ENCODE results near the gene SPATA19. TPM values are rescaled to one million over a fixed set of nuclear protein-coding genes. Genes with fewer than 3 reads are reported as not detected.

Gene SPATA19
- total RNA-seq, 1 experiment from 2014 or later: not detected

- no peak for DNase-seq
- peaks cover 5% of the 10 kb centered on the region; the same call in 1 of the 2 replicates for H3K27me3 ChIP-seq
- no peaks in the 10 kb centered on the region for H3K36me3 ChIP-seq
- H3K9me3 ChIP-seq: no peaks in the 10 kb centered on the region; the same call in 1 of the 2 replicates
- H3K4me3 ChIP-seq: no peak overlapping the region
These were observed 1.8 kb downstream of the SPATA19 start for GRCh38 chr11:133843454-133843987.

DNA sequence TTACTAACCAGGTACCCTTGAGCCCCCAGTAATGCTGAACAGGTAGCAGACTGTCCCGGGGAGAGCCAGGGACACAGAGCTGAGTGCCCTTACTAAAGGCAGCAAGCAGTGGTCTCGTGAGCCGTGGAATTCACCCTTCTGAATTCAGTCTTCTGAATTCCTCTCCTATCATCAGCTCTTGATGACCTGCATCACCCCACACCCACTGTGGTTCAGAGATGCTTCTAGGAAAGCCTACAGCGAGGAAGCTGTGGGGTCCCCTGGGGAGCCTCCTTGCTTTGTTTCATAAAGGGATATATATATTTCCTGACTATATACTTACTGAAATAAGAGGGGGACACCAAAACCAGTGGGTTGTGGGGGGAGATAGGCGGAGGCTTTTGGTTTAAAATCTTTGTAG is 2.6 kb downstream of the SPATA19 start:
- DNase-seq: no peak
- H3K4me3 ChIP-seq: no peak overlapping the region
- no peaks in the 10 kb centered on the region for H3K36me3 ChIP-seq
- no peaks in the 10 kb centered on the region; the same call in 1 of the 2 replicates for H3K9me3 ChIP-seq
- peaks cover 5% of the 10 kb centered on the region; the same call in 1 of the 2 replicates for H3K27me3 ChIP-seq

DNA sequence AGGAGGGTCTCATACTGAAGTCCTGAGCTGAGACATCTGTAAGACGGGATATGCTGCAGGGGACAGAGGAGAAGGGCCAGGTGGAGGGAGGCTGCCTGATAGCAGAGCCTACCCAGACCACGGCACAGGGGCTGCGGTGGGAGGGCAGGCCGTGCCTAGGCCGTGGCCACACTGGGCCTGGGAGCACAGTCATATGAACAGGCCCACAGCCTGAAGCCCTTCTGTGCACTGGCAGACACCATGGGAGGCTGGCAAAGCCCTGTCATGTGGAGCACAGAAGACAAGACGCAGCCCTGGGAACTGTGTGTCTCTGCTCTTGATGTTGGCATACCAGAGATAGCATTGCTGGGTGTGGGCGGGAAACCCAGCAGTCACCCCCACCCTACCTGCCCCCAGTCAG is 3.3 kb downstream of the SPATA19 start:
- Histone ChIP-seq H3K36me3 (no peaks in the 10 kb centered on the region), H3K9me3 (no peaks in the 10 kb centered on the region), H3K4me3 (no peak overlapping the region), H3K27me3 (peaks cover 2% of the 10 kb centered on the region; the same call in 1 of the 2 replicates)
- no peak for DNase-seq

DNA sequence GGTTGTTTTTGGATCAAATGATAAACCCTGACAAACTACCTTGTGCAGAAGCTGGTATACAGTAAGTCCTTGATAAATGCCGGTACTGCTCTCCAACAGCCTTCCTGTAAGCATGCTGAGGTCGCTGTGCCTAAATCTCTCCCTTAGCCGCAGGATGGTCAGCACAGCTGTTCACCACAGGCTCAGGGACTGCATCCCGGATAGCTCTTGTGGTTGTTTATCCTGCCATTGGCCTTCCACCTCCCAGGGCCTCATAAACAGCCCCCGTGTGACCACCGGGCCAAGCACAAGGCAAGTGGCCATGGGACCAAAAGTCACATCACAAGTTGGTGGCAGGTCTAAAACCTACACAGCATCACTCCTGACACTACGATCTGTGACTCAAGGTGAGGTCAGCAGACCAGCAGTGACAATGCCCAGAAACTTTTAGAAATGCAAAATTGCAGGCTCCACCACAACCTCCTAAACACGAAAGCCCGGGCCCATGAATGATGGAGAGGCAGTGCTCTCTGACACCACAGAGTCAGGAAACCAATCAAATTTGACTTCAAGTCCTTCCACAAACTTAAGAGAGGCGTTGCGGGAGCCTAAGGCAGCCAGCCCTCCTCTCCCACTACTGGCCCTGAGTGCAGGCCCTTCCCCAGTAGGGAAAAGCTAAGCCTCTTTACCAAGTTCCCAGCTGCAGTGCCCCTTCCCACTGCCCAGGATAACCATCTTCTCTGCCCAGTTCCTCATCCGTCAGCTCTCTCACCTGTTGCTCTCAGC is 3.9 kb downstream of the SPATA19 start:
- no peak for DNase-seq
- Histone ChIP-seq H3K27me3 (peaks cover 2% of the 10 kb centered on the region; the same call in 1 of the 2 replicates), H3K36me3 (no peaks in the 10 kb centered on the region), H3K9me3 (no peaks in the 10 kb centered on the region), H3K4me3 (no peak overlapping the region)

DNA sequence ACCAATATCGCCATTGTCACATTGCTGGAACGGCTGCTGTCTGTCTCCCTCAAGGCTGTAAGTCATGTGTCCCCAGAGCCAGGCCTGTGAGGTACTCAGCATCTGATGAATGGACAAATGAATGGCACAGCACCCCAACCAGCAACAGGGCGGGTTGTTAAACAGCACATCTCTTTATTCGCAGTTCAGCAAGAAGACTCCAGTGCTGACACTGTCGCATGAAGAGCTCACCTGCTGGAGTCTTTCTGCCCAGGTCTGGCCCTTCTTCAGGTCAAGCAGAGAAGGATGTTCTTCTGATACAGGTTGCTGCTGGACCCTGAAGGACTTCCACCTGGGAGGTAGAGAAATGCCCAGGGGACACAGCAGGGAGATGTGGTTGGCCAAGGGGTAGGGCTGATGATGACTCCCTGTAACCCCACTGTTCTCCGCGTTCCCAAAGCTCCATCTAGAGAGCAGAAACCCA is 4.8 kb downstream of the SPATA19 start:
- no peak overlapping the region for H3K4me3 ChIP-seq
- no peaks in the 10 kb centered on the region for H3K36me3 ChIP-seq
- no peaks in the 10 kb centered on the region for H3K9me3 ChIP-seq
- peaks cover 2% of the 10 kb centered on the region; the same call in 1 of the 2 replicates for H3K27me3 ChIP-seq
- DNase-seq: no peak

DNA sequence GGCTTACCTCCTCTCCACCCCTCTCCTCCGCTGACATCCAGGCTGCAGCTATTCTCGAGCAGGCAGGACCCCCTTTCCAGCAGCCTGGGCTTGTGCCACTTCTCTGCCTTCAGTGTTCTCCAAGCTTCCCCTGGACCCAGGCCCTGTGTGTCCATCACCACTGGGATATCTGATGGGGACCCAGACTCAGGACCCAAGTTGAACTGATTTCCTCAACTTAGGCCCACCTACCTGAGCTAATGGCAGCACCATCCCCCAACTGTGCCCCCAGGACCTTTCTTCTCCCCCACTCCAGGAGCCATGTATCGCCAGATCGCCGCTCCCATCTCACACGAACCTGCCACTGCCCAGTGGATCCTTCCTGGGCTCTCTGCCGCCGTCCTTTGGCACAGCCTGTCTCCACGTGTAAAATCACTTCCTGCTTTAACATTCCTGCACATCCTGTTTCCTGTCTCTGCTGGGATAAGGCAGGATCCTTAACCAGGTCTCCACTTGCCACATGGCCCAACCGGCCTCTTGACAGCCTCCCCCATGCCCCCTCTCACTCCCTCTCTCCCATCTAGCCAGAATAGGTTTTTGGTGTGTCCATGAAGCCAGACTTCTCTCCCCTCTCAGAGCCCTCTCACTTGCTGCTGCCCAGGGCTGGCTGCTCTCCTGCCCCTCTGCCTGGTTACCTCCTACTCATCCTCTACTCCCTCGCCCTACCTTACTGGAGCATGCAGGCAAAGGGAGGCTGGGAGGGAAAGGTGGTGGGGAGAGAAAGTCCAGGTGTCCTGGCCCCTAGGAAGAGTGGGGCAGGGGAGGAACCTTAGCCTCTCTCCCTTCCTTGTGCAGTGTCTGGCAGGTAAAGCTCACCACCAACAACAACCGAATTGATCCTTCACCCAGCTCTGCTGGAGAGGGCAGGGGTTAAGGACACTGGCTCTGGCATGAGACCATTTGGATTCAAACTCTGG is 9.4 kb downstream of the SPATA19 start:
- H3K27me3 ChIP-seq: no peaks in the 10 kb centered on the region
- no peaks in the 10 kb centered on the region for H3K9me3 ChIP-seq
- H3K36me3 ChIP-seq: no peaks in the 10 kb centered on the region
- no peak overlapping the region for H3K4me3 ChIP-seq
- no peak for DNase-seq

DNA sequence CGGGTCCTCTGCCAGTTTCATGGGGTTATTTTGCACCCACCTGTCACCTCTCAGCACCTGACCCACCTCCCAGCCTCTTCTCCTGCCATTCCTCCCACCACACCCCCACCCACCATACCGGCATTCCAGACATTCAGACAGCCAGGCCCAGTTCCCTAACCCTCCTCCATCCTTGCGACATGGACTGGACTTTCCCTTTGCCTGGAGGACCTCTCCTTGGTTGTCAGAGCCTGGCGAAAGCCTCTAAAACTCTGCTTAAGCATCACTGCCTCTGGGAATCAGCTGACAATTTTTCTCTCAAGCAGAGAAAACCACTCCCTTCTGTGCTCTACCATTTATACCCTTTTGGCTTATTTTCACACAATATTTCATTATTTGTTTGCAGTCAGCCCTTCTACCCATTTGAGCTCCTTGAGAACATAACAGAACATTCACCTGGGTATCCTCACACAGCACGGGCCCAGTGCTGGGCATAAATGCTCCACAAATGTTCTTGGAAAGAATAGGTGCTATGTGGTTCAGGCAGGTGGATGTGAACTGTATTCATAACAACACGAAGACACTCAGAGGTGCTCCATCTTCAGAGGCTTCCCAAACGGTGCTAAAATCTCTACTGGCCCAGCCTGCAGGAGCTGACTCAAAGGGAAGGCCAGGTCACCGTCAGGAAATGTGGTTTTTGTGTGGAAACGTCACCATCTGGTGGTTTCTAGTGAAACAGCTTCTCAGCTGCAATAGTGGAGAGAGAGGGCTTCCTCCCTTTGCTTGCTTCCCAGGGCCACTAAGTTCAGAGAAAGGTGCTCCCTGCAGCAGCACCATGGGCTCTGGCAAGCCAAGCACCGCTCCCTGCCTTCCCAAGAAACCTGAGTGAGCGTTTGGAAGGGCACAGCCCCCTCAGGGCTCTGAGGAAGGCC is 10.4 kb downstream of the SPATA19 start:
- no peaks in the 10 kb centered on the region for H3K27me3 ChIP-seq
- no peaks in the 10 kb centered on the region for H3K9me3 ChIP-seq
- no peaks in the 10 kb centered on the region for H3K36me3 ChIP-seq
- H3K4me3 ChIP-seq: no peak overlapping the region
- peak; percentile 39 for DNase-seq

- Histone ChIP-seq H3K4me3 (no peak overlapping the region), H3K27me3 (no peaks in the 10 kb centered on the region), H3K9me3 (no peaks in the 10 kb centered on the region), H3K36me3 (no peaks in the 10 kb centered on the region)
- DNase-seq: no peak
These were observed 11.2 kb downstream of the SPATA19 start for GRCh38 chr11:133833898-133834681.

GRCh38 chr11:133832991-133833897 is 12.1 kb downstream of the SPATA19 start:
- Histone ChIP-seq H3K36me3 (no peaks in the 10 kb centered on the region), H3K27me3 (no peaks in the 10 kb centered on the region), H3K9me3 (no peaks in the 10 kb centered on the region), H3K4me3 (no peak overlapping the region)
- no peak for DNase-seq

- no peak for DNase-seq
- no peaks in the 10 kb centered on the region for H3K9me3 ChIP-seq
These were observed 13.0 kb downstream of the SPATA19 start for GRCh38 chr11:133832096-133832990.

GRCh38 chr11:133830931-133831907 is 14.1 kb downstream of the SPATA19 start:
- Histone ChIP-seq H3K27me3 (no peaks in the 10 kb centered on the region), H3K9me3 (no peaks in the 10 kb centered on the region), H3K4me3 (no peak overlapping the region), H3K36me3 (no peaks in the 10 kb centered on the region)
- no peak for DNase-seq

More at GRCh38 chr11:133832096-133832990, 13.0 kb downstream of the SPATA19 start:
- Histone ChIP-seq H3K4me3 (no peak overlapping the region), H3K27me3 (no peaks in the 10 kb centered on the region), H3K36me3 (no peaks in the 10 kb centered on the region)

DNA sequence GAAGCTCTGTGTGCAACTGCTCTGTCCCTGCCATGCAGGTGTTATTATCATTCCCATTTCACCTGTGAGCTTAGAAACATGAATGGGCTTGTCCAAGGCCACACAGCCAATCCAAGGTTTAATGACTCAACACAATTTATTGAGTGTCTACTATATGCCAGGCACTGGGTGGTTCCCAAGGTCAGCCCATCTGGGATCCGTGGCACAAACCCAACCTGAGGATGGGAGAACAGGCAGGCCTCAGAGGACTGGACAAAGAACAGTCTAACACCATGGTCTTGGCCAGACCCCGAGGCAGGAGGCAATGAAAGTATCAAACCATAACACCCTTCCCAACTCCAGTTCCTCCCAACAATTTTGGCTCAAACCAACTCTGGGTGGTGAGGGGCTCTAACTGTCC is 15.7 kb downstream of the SPATA19 start:
- H3K4me3 ChIP-seq: no peak overlapping the region
- H3K27me3 ChIP-seq: no peaks in the 10 kb centered on the region
- no peak for DNase-seq
- H3K36me3 ChIP-seq: no peaks in the 10 kb centered on the region
- H3K9me3 ChIP-seq: no peaks in the 10 kb centered on the region

- no peak for DNase-seq
- Histone ChIP-seq H3K4me3 (no peak overlapping the region), H3K27me3 (no peaks in the 10 kb centered on the region), H3K9me3 (no peaks in the 10 kb centered on the region), H3K36me3 (no peaks in the 10 kb centered on the region)
These were observed 16.4 kb downstream of the SPATA19 start for GRCh38 chr11:133828871-133829270.
